Measurements from ENCODE around the gene AK5. TPM values are rescaled to one million over a fixed set of nuclear protein-coding genes. Genes with fewer than 3 reads are reported as not detected.

AK5 gene, protein sequence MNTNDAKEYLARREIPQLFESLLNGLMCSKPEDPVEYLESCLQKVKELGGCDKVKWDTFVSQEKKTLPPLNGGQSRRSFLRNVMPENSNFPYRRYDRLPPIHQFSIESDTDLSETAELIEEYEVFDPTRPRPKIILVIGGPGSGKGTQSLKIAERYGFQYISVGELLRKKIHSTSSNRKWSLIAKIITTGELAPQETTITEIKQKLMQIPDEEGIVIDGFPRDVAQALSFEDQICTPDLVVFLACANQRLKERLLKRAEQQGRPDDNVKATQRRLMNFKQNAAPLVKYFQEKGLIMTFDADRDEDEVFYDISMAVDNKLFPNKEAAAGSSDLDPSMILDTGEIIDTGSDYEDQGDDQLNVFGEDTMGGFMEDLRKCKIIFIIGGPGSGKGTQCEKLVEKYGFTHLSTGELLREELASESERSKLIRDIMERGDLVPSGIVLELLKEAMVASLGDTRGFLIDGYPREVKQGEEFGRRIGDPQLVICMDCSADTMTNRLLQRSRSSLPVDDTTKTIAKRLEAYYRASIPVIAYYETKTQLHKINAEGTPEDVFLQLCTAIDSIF
- total RNA-seq, result 1.8 and 8.6 TPM in 2 replicates

DNA sequence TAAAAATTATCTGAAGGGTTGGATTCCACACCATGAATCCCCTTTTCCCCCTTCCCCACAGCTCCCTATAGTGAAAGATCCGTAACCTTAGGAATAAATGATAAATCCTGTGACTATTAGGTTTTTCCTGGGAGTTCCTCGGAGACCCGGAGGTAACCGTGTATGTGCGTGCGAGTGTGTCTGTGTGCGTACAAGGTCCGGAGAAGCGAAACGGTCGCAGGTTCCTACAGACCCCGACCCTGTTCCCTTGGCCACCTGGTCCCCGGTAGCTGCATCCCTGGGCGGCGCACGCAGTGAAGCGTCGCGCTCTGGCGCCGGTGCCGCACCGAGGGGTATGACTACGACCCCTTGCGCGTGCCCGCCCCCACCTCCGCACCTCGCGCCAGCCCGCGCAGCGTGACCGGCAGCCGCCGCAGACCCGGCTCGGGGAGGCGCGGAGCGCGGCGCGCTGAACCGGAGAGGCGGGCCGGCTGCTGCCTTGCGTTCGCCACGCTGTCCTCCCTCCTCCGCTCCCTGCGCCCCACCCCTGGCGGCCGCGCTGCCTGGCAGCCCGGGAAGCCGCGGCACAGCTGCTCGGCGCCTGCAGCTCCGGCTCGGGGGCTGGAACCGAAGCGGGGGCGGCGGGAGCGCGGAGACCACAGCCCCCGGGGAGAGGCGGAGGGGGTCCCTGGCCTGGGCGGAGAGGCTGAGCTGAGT lies at the start of gene AK5:
Gene AK5, plus strand, starts transcription at position 529 of the 696 bp plus-strand sequence. CDS start 295 bp downstream, outside the sequence.
- DNase-seq (ENCODE audit: low read depth), result no peak
- peak within 1 kb of the TSS; percentile 52 for H3K4me3 ChIP-seq (ENCODE audit: low read depth, low read length)
- no peaks in the 10 kb centered on the region for H3K36me3 ChIP-seq (ENCODE audit: control insufficient read depth, insufficient read depth, low read length)
- TF ChIP-seq, protein P1, sequence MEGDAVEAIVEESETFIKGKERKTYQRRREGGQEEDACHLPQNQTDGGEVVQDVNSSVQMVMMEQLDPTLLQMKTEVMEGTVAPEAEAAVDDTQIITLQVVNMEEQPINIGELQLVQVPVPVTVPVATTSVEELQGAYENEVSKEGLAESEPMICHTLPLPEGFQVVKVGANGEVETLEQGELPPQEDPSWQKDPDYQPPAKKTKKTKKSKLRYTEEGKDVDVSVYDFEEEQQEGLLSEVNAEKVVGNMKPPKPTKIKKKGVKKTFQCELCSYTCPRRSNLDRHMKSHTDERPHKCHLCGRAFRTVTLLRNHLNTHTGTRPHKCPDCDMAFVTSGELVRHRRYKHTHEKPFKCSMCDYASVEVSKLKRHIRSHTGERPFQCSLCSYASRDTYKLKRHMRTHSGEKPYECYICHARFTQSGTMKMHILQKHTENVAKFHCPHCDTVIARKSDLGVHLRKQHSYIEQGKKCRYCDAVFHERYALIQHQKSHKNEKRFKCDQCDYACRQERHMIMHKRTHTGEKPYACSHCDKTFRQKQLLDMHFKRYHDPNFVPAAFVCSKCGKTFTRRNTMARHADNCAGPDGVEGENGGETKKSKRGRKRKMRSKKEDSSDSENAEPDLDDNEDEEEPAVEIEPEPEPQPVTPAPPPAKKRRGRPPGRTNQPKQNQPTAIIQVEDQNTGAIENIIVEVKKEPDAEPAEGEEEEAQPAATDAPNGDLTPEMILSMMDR (IDR thresholded peaks at IDR 0.05; ENCODE audit: insufficient read depth, low read length, poor library complexity, severe bottlenecking), result no peak
- no peaks in the 10 kb centered on the region for H3K27me3 ChIP-seq (ENCODE audit: control insufficient read depth, insufficient read depth, low read length)

DNA sequence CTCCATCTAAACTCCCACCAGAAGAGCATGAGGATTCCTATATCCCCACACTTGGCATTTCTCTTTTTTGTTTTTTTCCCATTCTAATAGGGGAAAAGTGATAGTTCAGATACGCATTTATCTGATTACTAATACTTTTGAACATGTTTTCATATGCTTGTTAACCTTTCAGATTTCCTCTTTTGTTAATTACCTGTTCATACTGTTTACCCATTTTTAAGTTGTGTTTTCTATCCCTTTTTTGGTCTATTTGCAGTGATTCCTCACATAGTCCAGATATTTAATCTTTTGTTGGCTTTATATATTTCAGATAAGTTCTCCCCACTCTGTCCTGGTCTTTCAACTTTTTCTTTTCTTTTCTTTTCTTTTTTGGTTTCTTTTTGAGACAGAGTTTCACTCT lies 49.0 kb upstream of the AK5 start:
- no peaks in the 10 kb centered on the region for H3K27me3 ChIP-seq (ENCODE audit: control insufficient read depth, insufficient read depth, low read length)
- H3K4me3 ChIP-seq (ENCODE audit: low read depth, low read length), result no peak overlapping the region
- DNase-seq (ENCODE audit: low read depth), result no peak
- TF ChIP-seq, protein P1 (IDR thresholded peaks at IDR 0.05; ENCODE audit: insufficient read depth, low read length, poor library complexity, severe bottlenecking), result no peak
- no peaks in the 10 kb centered on the region for H3K36me3 ChIP-seq (ENCODE audit: control insufficient read depth, insufficient read depth, low read length)

DNA sequence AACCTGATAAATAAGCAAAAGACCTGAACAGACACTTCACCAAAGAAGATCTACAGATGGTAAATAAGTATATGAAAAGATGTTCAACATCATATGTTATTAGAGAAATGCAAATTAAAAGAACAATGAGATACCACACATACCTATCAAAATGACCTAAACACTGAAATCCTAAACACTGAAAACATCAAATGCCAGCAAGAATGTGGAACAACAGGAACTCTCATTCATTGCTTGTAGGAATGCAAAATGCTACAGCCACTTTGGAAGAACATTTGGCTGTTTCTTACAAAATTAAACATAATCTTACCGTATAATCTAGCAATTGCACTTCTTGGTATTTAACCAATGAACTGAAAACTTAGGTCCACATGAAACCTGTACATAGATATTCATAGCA lies 47.7 kb upstream of the AK5 start:
- no peak for DNase-seq (ENCODE audit: low read depth)
- H3K4me3 ChIP-seq (ENCODE audit: low read depth, low read length), result no peak overlapping the region
- no peaks in the 10 kb centered on the region for H3K27me3 ChIP-seq (ENCODE audit: control insufficient read depth, insufficient read depth, low read length)
- no peaks in the 10 kb centered on the region for H3K36me3 ChIP-seq (ENCODE audit: control insufficient read depth, insufficient read depth, low read length)
- TF ChIP-seq, protein P1 (IDR thresholded peaks at IDR 0.05; ENCODE audit: insufficient read depth, low read length, poor library complexity, severe bottlenecking), result no peak

DNA sequence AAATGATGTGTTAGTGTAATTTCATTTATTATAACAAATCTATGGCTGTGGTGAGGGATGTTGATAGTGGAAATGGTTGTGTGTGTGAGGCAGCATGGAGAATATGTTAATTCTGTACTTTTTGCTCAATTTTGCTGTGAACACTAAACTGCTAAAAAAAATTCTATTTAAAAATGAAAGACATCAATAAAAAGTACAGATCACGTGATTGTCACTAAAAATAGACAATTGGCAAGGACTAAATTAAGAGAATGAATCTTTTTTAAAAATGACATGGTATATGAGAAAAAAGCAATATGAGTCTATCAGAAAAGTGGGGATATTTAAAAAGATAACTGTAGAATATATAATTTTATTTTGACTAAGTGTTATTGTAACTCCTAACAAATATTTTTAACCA lies 46.9 kb upstream of the AK5 start:
- DNase-seq (ENCODE audit: low read depth), result no peak
- TF ChIP-seq, protein P1 (IDR thresholded peaks at IDR 0.05; ENCODE audit: insufficient read depth, low read length, poor library complexity, severe bottlenecking), result no peak
- H3K36me3 ChIP-seq (ENCODE audit: control insufficient read depth, insufficient read depth, low read length), result no peaks in the 10 kb centered on the region
- H3K4me3 ChIP-seq (ENCODE audit: low read depth, low read length), result no peak overlapping the region
- no peaks in the 10 kb centered on the region for H3K27me3 ChIP-seq (ENCODE audit: control insufficient read depth, insufficient read depth, low read length)

DNA sequence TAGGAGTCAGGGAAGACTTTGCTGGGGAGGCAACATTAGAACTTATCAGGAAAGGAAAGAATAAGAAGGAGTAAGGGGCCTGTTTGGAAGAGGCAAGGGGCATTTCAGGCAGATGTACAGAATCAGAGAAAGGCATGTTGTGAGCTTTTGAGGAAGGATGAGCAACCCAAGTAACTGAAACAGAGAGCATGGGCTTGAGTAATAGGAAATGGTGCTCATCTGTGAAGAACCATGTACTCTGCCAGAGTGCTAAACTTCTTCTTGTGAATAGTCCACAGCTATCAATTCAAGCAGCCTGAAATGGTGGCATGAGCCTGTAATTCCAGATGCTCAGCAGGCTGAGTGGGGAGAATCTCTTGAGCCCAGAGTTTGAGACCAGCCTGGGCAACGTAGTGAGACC lies 43.4 kb upstream of the AK5 start:
- TF ChIP-seq, protein P1 (IDR thresholded peaks at IDR 0.05; ENCODE audit: insufficient read depth, low read length, poor library complexity, severe bottlenecking), result no peak
- Histone ChIP-seq H3K4me3 (ENCODE audit: low read depth, low read length) (no peak overlapping the region), H3K36me3 (ENCODE audit: control insufficient read depth, insufficient read depth, low read length) (no peaks in the 10 kb centered on the region), H3K27me3 (ENCODE audit: control insufficient read depth, insufficient read depth, low read length) (no peaks in the 10 kb centered on the region)
- no peak for DNase-seq (ENCODE audit: low read depth)

All from kidney epithelial cell (primary cell).